HUDEP-2 (cell line): ENCODE data around the gene SPSB4.

Experiments
- DNase-seq, 76 experiments: peaks; one replicate each; lab custom pipeline; 2025; ENCODE audit not compliant: unreplicated experiment in 76 of 76; lab: John Stamatoyannopoulos, UW

The SPSB4 gene

GRCh38 chr3:141193066-141193830 is 142.1 kb downstream of the SPSB4 start:
- DNase-seq: no peak
